ENCODE results near the gene URB2.

URB2 gene

DNA sequence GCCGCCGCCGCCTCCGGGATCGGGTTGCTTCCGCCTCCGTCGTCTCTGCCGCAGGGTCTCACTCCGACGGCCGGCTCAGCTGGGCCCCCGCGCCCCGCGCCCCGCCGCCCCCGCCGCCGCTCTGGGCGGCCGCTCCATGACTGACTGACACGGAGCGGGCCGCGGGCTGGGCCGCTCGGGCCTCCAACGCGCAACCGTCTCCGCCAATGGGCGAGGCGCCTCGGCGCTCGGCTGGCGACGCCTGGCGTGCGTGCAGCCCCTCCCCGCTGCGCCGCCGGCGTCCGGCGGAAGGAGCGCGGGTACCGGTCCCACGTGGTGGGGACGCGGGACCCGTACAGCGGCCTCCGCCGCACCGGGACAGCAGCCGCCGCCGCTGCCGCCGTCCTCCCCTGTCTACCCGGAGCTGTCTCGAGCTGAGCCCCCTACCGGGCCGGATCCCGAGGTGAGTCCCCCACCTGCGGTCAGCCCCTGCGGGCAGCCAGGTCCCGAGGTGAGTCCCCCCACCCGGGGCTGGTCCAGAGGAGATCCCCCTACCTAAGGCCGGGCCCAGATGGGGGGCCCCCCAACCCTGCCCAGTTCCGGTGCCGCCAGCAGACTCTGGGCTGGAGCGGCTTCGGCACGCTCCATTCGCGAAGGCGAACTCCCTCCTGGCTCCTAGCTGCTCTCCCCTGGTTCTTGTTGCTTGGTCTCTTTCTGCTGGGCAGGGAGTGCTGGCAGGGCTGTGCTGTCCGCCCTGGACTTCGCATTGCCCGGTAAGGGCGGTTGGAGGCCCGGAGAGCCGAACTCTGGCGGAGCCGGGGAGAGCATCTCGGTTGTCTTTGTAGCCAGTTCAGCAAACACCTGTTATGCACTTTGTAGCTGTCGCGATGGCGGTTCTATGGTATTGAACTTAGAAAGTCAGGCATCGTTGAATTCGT lies at the start of gene URB2, which contains the start of gene TAF5L:
Gene URB2, plus strand, starts transcription at position 333 of the 917 bp plus-strand sequence. CDS start 1,387 bp downstream, outside the sequence.
Gene TAF5L, minus strand, starts transcription at position 208 of the 917 bp plus-strand sequence. CDS start 11,640 bp downstream, outside the sequence.
- DNase-seq (ENCODE audit: low read depth), result peak; percentile 95
- H3K4me3 ChIP-seq (ENCODE audit: low read length), result peak within 1 kb of the TSS; percentile 82
- TF ChIP-seq, protein P1, sequence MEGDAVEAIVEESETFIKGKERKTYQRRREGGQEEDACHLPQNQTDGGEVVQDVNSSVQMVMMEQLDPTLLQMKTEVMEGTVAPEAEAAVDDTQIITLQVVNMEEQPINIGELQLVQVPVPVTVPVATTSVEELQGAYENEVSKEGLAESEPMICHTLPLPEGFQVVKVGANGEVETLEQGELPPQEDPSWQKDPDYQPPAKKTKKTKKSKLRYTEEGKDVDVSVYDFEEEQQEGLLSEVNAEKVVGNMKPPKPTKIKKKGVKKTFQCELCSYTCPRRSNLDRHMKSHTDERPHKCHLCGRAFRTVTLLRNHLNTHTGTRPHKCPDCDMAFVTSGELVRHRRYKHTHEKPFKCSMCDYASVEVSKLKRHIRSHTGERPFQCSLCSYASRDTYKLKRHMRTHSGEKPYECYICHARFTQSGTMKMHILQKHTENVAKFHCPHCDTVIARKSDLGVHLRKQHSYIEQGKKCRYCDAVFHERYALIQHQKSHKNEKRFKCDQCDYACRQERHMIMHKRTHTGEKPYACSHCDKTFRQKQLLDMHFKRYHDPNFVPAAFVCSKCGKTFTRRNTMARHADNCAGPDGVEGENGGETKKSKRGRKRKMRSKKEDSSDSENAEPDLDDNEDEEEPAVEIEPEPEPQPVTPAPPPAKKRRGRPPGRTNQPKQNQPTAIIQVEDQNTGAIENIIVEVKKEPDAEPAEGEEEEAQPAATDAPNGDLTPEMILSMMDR (IDR thresholded peaks at IDR 0.05; ENCODE audit: insufficient read depth, low read depth, low read length, missing control alignments), result no peak

DNA sequence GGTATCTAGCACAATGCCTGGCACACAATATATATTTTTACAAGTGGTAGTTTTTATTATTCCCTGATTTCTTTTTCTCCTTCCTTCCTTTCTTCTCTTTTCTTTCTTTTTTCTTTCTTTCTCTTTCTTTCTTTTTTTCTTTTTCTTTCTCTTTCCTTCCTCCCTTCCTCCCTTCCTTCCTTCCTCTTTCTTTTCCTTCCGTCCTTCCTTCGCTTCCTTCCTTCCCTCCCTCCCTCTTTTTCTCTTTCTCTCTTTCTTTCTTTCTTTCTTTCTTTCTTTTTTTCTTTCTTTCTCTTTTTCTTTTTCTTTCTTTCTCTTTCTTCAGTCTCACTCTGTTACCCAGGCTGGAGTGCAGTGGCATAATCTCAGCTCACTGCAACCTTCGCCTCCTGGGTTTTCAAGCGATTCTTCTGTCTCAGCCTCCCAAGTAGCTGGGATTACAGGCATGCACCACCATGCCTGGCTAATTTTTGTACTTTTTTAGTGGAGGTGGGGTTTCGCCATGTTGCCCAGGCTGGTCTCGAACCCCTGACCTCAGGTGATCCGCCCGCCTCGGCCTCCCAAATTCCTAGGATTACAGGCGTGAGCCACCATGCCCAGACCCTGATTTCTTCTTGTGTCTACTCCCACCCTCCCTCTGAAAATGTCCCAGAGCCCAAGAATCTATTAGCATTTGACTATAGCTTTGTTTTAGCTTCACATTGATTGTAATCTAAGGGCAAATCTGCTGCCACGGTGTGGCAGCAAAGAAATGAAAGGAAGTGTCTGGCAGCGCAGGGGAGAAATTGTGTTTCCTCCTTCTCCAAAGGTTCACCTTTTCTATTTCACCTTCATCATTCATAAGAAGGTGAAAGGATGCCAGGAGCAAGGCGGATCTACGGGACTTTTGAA lies 47.6 kb upstream of the URB2 start:
- no peak overlapping the region for H3K4me3 ChIP-seq (ENCODE audit: low read length)
- DNase-seq (ENCODE audit: low read depth), result no peak
- TF ChIP-seq, protein P1 (IDR thresholded peaks at IDR 0.05; ENCODE audit: insufficient read depth, low read depth, low read length, missing control alignments), result no peak

DNA sequence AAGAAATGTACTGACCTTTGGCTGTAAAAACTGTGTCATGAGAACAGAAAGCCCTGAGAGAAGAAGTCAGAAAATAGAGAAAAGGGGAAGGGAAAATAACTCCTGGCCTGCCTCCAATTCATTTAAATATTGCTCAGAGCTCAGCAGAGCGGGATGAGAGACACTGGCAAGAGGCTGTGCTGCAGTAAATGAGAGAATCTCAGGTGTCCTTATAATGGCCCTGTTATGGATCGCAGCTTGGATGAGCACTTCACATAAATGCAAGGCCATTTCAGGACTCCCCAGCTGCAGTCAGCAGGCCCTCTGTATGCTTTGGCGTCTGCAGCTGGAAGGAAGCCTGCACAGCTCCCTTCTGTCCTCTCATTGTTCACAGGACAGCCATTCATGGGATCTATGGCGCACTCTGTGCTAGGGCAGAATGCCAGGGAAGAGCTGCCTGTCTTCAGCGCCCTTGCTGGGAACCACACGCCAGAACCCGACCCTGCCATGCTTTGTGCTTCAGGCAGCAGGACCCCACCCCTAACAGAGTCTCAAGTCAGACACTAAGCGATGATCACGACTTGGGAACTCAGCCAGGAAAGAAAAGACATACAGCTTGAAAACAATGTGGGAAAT lies 46.9 kb upstream of the URB2 start:
- DNase-seq (ENCODE audit: low read depth), result peak; percentile 40
- no peak overlapping the region for H3K4me3 ChIP-seq (ENCODE audit: low read length)
- TF ChIP-seq, protein P1 (IDR thresholded peaks at IDR 0.05; ENCODE audit: insufficient read depth, low read depth, low read length, missing control alignments), result no peak

DNA sequence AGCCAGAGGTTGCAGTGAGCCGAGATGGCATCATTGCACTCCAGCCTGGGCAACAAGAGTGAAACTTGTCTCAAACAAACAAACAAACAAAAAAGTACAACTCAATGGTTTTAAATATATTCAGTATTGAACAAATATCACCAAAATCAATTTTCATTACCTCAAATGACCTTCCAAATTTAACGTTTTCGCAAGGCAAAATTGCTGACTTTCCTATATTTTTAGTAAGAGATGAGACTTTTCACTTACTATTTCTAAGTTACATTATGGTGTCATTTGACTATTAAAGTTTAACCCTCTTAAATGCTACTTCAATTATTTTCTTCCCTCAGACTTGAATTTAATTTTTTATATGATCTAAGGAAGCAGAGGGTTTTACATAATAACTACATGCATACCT lies 44.6 kb upstream of the URB2 start:
- TF ChIP-seq, protein P1 (IDR thresholded peaks at IDR 0.05; ENCODE audit: insufficient read depth, low read depth, low read length, missing control alignments), result no peak
- no peak for DNase-seq (ENCODE audit: low read depth)
- no peak overlapping the region for H3K4me3 ChIP-seq (ENCODE audit: low read length)

DNA sequence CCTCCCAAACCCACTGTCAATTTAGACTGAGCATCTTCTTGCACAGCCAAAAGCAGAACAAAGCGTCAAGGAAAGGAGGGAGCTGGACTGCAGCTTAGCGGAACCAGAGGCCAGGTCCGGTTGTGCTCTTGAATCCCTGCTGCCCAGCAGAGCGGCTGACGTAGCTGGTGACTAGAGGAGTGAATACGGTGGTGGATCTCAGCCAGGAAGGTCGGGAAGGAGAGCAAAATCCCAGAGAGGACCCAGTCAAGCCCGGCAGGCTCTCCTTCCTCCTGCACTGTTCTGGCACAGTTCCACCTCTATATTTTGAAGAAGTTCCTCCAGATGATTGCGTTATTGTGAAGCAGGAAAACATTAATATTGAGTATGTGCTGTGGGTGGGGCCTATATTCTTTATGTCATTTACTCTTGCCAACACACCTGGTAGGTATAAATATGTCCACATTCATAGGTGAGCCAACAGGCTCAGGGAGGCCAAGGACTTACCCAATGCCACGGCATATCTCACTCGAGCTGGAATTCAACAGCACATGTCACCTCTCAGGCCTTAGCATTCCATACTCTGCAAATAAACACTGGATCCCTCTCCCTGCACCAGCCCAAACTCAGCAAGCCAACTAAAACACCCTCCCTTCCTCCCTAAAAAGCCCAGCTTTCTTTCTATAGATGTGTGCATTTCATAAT lies 43.9 kb upstream of the URB2 start:
- TF ChIP-seq, protein P1 (IDR thresholded peaks at IDR 0.05; ENCODE audit: insufficient read depth, low read depth, low read length, missing control alignments), result no peak
- H3K4me3 ChIP-seq (ENCODE audit: low read length), result no peak overlapping the region
- DNase-seq (ENCODE audit: low read depth), result peak; percentile 48

DNA sequence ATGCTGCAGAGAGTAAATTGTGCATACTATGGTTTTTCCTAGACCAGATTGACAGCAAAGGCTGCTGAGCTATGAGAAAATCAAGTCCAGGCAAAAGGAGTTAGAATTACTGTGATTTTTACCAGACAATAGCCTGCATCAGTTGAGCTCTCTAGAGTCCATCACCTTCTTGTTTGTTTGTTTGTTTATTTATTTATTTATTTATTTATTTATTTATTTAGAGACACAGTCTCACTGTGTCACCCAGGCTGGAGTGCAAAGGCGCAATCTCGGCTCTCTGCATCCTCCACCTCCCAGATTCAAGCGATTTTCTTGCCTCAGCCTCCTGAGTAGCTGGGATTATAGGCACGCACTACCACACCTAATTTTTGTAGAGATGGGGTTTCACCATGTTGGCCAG lies 43.3 kb upstream of the URB2 start:
- TF ChIP-seq, protein P1 (IDR thresholded peaks at IDR 0.05; ENCODE audit: insufficient read depth, low read depth, low read length, missing control alignments), result no peak
- DNase-seq (ENCODE audit: low read depth), result no peak
- no peak overlapping the region for H3K4me3 ChIP-seq (ENCODE audit: low read length)

Data from epithelial cell of esophagus (primary cell).